ENCODE results near the gene AUTS2. TPM values are rescaled to one million over a fixed set of nuclear protein-coding genes. Genes with fewer than 3 reads are reported as not detected.

AUTS2 gene
- total RNA-seq, 4 donors from 2014 or later: 14.9 to 27.2 (median 17.5) TPM

- H3K27ac ChIP-seq: no peak overlapping the region
- DNase-seq: no peak
- TF ChIP-seq CTCF (IDR thresholded peaks at IDR 0.05) (no peak), POLR2A (IDR thresholded peaks at IDR 0.05) (no peak)
- H3K4me3 ChIP-seq (replicated peaks in 1 of 3): no peak overlapping the region
- no peaks in the 10 kb centered on the region for H3K4me1 ChIP-seq
- H3K36me3 ChIP-seq: no peaks in the 10 kb centered on the region
- 94 to 97% methylated on average over 2 of the region's 2 CpGs for WGBS, 2 donors
- H3K9me3 ChIP-seq: no peaks in the 10 kb centered on the region
- intact Hi-C loops (cut with DNase I): no loop called here
- H3K27me3 ChIP-seq: no peaks in the 10 kb centered on the region
Observed at GRCh38 chr7:70069977-70070376, 471.7 kb downstream of the AUTS2 start.

- H3K27me3 ChIP-seq: no peaks in the 10 kb centered on the region
- no peak overlapping the region for H3K4me3 ChIP-seq (replicated peaks in 1 of 3)
- H3K9me3 ChIP-seq: no peaks in the 10 kb centered on the region
- no peaks in the 10 kb centered on the region for H3K4me1 ChIP-seq
- intact Hi-C loops (cut with DNase I): no loop called here
- H3K27ac ChIP-seq: no peak overlapping the region
- no peak for TF ChIP-seq CTCF (IDR thresholded peaks at IDR 0.05)
- TF ChIP-seq POLR2A (IDR thresholded peaks at IDR 0.05): no peak
- no peak for DNase-seq
- no peaks in the 10 kb centered on the region for H3K36me3 ChIP-seq
- WGBS, 2 donors: 95 to 96% methylated on average over 7 of the region's 7 CpGs
Observed at GRCh38 chr7:70071766-70072165, 473.5 kb downstream of the AUTS2 start.

GRCh38 chr7:70072220-70072619 is 473.9 kb downstream of the AUTS2 start:
- intact Hi-C loops (cut with DNase I): no loop called here
- TF ChIP-seq POLR2A (IDR thresholded peaks at IDR 0.05) (no peak), CTCF (IDR thresholded peaks at IDR 0.05) (no peak)
- no peak for DNase-seq
- WGBS, 2 donors: 72% methylated on average over 2 of the region's 2 CpGs
- H3K36me3 ChIP-seq: no peaks in the 10 kb centered on the region
- no peak overlapping the region for H3K4me3 ChIP-seq (replicated peaks in 1 of 3)
- no peak overlapping the region for H3K27ac ChIP-seq
- H3K4me1 ChIP-seq: no peaks in the 10 kb centered on the region
- H3K9me3 ChIP-seq: no peaks in the 10 kb centered on the region
- no peaks in the 10 kb centered on the region for H3K27me3 ChIP-seq

- H3K9me3 ChIP-seq: no peaks in the 10 kb centered on the region
- no peak for TF ChIP-seq CTCF (IDR thresholded peaks at IDR 0.05)
- no peak for TF ChIP-seq POLR2A (IDR thresholded peaks at IDR 0.05)
- 86 to 92% methylated on average over 1 of the region's 1 CpG for WGBS, 2 donors
Observed at GRCh38 chr7:70076325-70076724, 478.1 kb downstream of the AUTS2 start.

GRCh38 chr7:70082099-70082611 is 483.9 kb downstream of the AUTS2 start:
- Histone ChIP-seq H3K4me1 (no peaks in the 10 kb centered on the region), H3K27ac (no peak overlapping the region), H3K27me3 (no peaks in the 10 kb centered on the region), H3K4me3 (replicated peaks in 1 of 3) (no peak overlapping the region), H3K36me3 (no peaks in the 10 kb centered on the region), H3K9me3 (no peaks in the 10 kb centered on the region)
- WGBS, 2 donors: 77% methylated on average over 5 of the region's 5 CpGs
- DNase-seq: no peak
- intact Hi-C loops (cut with DNase I): no loop called here
- TF ChIP-seq POLR2A (IDR thresholded peaks at IDR 0.05) (no peak), CTCF (IDR thresholded peaks at IDR 0.05) (no peak)

More at GRCh38 chr7:70076325-70076724, 478.1 kb downstream of the AUTS2 start:
- H3K27ac ChIP-seq: no peak overlapping the region
- intact Hi-C loops (cut with DNase I): no loop called here
- no peak overlapping the region for H3K4me3 ChIP-seq (replicated peaks in 1 of 3)
- no peak for DNase-seq
- no peaks in the 10 kb centered on the region for H3K27me3 ChIP-seq
- H3K36me3 ChIP-seq: no peaks in the 10 kb centered on the region
- H3K4me1 ChIP-seq: no peaks in the 10 kb centered on the region

Measured in thyroid gland (tissue), 4 donors.